Inferior parietal cortex (tissue), 1 donor: Measurements from ENCODE around the gene SWI5.

Experiments used
- DNase-seq: peaks from one replicate; pipeline ENCODE4 v3.0.0-alpha.2; 2016; ENCODE audit errors: extremely low spot score

The SWI5 gene

DNA sequence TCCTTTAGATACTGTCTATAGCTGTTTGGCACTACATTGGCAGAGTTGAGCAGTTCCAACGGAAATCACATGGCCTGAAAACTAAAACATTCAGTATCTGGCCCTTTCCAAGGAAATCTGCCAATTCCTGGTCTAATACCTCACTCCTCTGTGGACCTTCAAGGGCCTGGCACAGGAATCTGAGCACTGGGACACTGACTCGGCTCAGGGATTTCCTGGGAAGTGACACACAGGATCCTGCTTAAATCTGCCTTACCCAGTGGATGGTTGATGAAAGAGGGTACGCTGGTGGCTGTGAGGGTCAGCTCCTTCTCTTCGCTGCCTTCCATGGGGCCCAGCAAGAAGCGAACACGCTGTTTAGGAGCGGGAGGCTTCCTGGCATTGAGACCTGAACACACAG is 45.3 kb downstream of the SWI5 start:
- no peak for DNase-seq

DNA sequence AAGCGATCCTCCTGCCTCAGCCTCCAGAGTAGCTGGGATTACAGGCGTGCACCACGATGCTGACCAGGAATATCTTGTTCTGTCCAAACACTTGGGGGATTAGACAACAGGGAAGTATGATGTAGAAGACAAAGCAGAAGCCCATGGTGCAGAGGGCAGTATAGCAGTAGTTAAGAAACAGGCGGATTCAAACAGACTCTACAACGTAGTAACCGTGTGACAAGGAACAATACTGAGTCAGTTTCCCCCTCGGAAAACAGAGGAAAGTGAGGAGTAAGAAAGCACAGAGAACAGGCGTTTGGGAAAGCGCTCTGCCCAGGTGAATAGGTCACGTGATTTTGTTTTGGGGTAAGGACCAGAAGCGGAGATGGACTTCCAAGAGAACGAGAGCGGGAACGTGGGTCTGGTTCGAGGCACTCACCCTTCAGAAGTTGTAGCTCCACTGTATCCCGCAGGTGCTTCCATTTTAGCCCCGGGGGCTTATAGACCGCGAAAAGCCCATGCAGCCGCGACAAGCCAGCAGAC is 45.9 kb downstream of the SWI5 start:
- DNase-seq = no peak

DNA sequence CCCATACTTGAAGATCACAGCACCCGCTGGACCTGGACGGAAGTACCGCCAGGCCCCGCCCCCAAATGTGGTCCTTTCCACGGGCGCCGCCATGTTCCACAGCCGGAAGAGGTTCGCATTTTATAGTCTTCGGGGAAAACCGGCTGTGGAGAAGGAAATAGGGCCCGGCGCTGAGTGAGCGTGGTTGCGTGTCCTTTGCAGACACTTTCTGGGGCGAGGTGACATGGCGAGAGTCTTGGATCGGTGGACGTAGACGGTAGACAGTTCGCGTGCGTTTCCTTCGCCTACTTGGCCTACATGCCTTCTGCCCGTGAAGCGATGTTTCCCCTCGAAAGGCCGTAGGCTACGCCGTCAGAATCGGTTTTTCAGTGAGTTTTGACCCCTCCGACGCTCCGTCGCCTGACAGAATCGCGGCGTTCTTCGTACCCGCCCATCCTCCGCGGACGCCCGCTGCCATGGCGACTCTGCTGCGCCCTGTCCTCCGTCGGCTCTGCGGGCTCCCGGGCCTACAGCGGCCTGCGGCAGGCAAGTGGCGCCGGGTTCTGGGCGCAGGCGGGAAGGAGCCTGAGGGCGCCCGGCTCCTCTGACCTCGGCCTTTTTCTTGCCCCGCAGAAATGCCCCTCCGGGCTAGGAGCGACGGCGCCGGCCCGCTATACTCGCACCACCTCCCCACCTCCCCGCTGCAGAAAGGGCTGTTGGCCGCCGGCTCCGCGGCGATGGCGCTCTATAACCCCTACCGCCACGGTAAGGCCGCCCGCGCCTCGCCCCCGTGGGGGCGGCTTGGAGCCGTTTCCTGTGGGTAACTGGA is 46.5 kb downstream of the SWI5 start, which contains the start of the genes COQ4 and TRUB2:
TSS of gene COQ4 (plus strand) at position 436 of the 808 bp plus-strand sequence. CDS start at position 456, 20 bp downstream.
TSS of gene TRUB2 (minus strand) at position 44 of the 808 bp plus-strand sequence. CDS start at position 5, 39 bp downstream.
- DNase-seq = peak; percentile 99

DNA sequence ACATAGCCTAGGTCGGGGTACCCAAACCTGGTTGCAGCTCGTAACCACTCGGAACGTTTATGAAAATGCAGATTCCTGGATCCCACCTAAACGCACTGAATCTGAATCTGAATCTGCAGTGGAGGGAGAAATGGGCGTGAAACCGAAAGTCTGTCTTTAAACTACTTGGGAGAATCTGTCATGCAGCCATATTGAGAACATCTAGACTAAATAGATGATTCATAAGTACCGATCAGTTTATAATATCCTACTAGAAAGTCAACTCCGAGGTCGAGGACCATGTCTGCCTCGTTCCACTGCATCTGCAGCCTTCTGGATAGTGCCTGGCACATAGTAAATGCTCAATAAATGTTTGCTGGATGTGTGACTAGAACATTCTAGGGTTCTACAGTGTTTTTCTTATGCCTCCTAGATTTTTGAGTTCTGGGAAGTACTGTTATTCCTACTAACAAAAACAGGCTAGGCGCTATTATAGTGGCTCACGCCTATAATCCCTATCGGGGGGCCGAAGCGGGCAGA is 47.2 kb downstream of the SWI5 start:
- no peak for DNase-seq

DNA sequence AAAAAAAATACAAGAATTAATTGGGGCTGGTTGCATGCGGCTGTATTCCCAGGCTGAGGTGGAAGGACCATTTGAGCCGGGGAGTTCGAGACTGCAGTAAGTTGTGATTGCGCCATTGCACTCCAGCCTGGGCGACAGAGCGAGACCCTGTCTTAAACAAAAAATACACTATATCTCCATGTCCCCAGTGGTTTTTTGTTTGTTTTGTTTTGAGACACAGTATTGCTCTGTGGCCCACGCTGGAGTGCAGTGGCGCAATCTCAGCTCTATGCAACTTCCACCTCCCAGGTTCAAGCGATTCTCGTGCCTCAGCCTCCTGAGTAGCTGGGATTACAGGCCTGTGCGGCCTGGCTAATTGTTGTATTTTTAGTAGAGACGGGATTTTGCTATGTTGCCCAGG is 47.7 kb downstream of the SWI5 start:
- DNase-seq = no peak

DNA sequence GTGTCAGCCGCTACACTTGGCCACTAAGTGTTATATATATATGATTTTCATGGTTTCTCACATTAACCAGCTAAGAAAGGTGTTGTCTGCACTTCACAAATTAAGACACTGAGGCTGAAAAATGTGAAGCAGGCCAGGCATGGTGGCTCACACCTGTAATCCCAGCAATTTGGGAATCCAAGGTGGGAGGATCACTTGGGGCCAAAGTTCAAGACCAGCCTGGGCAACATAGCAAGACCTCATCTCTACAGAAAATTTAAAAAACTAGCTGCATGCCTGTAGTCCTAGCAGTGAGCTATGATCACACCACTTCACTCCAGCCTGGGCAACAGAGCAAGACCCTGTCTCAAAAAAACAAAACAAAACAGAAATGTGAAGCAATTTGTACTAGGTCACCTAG is 48.3 kb downstream of the SWI5 start:
- no peak for DNase-seq

DNA sequence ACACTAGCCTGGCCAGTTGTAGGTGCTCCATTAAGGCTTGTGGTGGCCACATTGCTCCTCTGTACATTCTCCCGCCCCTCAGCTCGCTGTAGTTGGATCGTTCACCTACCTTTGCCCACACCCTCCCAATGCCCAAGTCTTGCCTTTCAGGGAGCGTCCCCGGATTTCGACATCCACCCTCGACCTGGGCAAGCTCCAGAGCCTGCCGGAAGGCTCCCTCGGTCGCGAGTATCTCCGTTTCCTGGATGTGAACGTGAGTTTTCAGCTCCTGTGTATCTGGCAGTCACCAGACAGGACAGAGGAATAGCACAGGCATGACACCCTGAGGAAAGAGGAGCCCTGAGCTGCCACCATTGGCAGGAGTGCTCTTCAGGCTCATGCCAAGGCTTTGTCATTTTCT is 49.6 kb downstream of the SWI5 start:
- DNase-seq = no peak

DNA sequence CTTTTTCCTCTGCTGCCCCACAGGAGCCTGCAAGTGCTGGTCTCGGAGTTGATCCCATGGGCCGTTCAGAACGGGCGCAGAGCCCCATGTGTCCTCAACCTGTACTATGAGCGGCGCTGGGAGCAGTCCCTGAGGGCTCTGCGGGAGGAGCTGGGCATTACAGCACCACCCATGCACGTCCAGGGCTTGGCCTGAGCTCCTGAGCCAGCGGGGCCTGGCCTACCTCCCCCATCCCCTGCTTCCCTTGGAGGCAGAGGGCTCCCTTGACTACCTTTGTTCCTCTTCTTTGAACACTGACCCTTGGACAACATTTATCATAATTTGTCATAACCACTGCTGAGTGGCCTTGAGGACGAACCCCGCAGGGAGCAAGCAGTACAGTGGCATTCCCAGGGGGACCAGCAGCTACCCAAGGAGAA is 57.4 kb downstream of the SWI5 start:
- no peak for DNase-seq

DNA sequence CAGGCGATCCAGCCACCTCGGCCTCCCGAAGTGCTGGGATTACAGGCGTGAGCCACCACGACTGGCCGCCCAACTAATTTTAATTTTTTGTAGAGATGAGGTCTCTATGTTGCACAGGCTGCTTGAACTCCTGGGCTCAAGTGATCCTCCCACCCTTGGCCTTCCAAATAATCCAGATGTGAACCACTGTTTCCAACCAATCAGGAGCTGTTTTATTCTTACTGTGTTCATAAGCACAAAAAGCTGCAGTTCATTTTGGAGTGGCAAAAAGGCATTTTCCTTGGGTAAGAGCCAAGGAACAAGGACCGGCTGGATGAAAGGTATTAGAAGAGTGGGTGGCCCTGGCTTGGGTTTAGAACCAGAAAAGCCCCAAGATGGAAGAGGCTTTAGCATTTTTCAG is 59.1 kb downstream of the SWI5 start:
- no peak for DNase-seq

DNA sequence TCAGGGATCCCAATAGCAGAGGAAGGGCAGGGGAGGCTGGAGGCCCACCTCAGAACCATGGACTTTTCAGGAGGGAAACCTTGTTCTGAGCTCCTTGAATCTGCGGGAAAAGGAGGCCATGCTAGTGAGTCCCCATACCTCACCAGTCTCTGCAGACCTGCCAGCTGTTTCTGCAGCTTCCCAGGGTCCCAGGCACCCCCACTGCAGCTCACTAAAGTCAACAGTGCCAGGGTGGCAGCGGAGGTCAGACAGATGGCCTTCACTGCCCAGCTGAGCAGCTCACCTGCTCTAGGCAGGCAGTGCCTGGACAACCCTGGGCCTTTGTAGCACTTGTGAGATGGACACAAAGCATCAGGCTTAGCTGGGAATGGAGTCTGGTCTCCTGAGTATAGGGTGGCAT is 59.8 kb downstream of the SWI5 start:
- DNase-seq = no peak

DNA sequence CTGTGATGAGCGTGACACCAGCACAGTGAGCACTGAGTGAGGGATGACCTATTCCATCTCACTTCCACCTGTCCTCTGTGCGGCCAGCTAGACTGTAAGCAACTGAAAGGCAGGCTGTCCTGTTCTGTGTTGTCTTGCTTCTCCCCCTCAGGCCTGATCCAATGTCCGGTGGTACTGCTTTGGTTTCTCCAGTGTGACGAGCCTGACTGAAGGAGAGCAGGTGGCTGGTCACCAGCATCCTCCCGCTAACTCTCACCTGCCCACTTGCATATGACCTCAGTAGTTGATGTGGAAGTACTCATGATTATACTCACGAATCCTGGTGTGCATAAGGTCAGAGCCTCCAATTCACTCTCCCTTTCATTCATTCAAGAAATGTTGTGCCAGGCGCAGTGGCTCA is 61.9 kb downstream of the SWI5 start:
- no peak for DNase-seq
